Liver (tissue), 9 donors: ENCODE results near the gene CEP20. TPM values are rescaled to one million over a fixed set of nuclear protein-coding genes. Genes with fewer than 3 reads are reported as not detected.

Experiments used
- DNase-seq: peaks from one replicate; pipeline ENCODE4 v3.0.0-alpha.2; 2017; ENCODE audit warnings: low spot score
- H3K27ac ChIP-seq, 2 donors: one replicate each; pipeline ENCODE4 v1.7.0; 2013; ENCODE audit warnings: inconsistent platforms in 2 of 2, low read length in 2 of 2, control low read depth in 1 of 2, low read depth in 1 of 2, mild to moderate bottlenecking in 1 of 2
- H3K27me3 ChIP-seq, 4 donors: one replicate each; pipeline versions ENCODE4 v1.6.1 to v1.7.0; 2013; ENCODE audit warnings: low read length in 3 of 4, inconsistent platforms in 1 of 4, mild to moderate bottlenecking in 1 of 4, moderate library complexity in 1 of 4; ENCODE audit not compliant: control insufficient read depth in 4 of 4, insufficient read depth in 4 of 4
- H3K36me3 ChIP-seq, 4 donors: one replicate each; pipeline versions ENCODE4 v1.6.1 to v1.7.0; 2013; ENCODE audit warnings: low read length in 3 of 4, mild to moderate bottlenecking in 3 of 4, low read depth in 1 of 4, moderate library complexity in 1 of 4; ENCODE audit not compliant: control insufficient read depth in 4 of 4, insufficient read depth in 3 of 4
- H3K4me1 ChIP-seq, 4 donors: one replicate each; pipeline versions ENCODE4 v1.6.1 to v1.7.0; 2013; ENCODE audit warnings: low read length in 3 of 4, mild to moderate bottlenecking in 3 of 4, moderate library complexity in 1 of 4; ENCODE audit not compliant: control insufficient read depth in 4 of 4, insufficient read depth in 4 of 4
- H3K4me3 ChIP-seq, 3 donors: one replicate each; pipeline versions ENCODE4 v1.6.1 to v1.7.0; 2013; ENCODE audit warnings: low read length in 3 of 3, control low read depth in 1 of 3, low read depth in 1 of 3, mild to moderate bottlenecking in 1 of 3
- H3K9ac ChIP-seq, 2 donors: one replicate each; pipeline ENCODE4 v1.7.0; 2013; ENCODE audit warnings: low read length in 2 of 2, mild to moderate bottlenecking in 2 of 2, moderate library complexity in 2 of 2, control low read depth in 1 of 2, low read depth in 1 of 2
- H3K9me3 ChIP-seq, 4 donors: one replicate each; pipeline versions ENCODE4 v1.6.1 to v1.7.0; 2013; ENCODE audit warnings: low read length in 3 of 4; ENCODE audit not compliant: control insufficient read depth in 4 of 4
- EGR1 ChIP-seq, 2 donors: IDR thresholded peaks; 2 replicates each; pipeline ENCODE4 v1.6.1; 2016 to 2018; ENCODE audit warnings: antibody characterized with exemption in 2 of 2, low read depth in 2 of 2
- FOXA1 ChIP-seq: IDR thresholded peaks from 2 replicates; pipeline ENCODE4 v1.6.1; 2016; ENCODE audit warnings: antibody characterized with exemption
- FOXA2 ChIP-seq: IDR thresholded peaks from 2 replicates; pipeline ENCODE4 v1.6.1; 2016; ENCODE audit warnings: antibody characterized with exemption
- GABPA ChIP-seq, 2 donors: IDR thresholded peaks in 1 of 2; conservative IDR thresholded peaks in 1 of 2; 2 replicates each; pipeline ENCODE4 v1.6.1; 2016; ENCODE audit warnings: antibody characterized with exemption in 2 of 2, mild to moderate bottlenecking in 1 of 2, moderate library complexity in 1 of 2
- HNF4A ChIP-seq, 2 donors: conservative IDR thresholded peaks; 2 replicates each; pipeline ENCODE4 v1.6.1; 2016; ENCODE audit warnings: antibody characterized with exemption in 2 of 2, mild to moderate bottlenecking in 2 of 2
- HNF4G ChIP-seq: IDR thresholded peaks from 2 replicates; pipeline ENCODE4 v1.6.1; 2016; ENCODE audit warnings: antibody characterized with exemption
- JUND ChIP-seq, 2 donors: IDR thresholded peaks; 2 replicates each; pipeline ENCODE4 v1.6.1; 2016; ENCODE audit warnings: antibody characterized with exemption in 2 of 2
- NR2F2 ChIP-seq: IDR thresholded peaks from 2 replicates; pipeline ENCODE4 v1.6.1; 2016; ENCODE audit warnings: antibody characterized with exemption
- RAD21 ChIP-seq, 2 donors: IDR thresholded peaks; 2 replicates each; pipeline ENCODE4 v1.6.1; 2016; ENCODE audit warnings: antibody characterized with exemption in 2 of 2, mild to moderate bottlenecking in 2 of 2
- RXRA ChIP-seq, 2 donors: IDR thresholded peaks; 2 replicates each; pipeline ENCODE4 v1.6.1; 2017 to 2018; ENCODE audit warnings: antibody characterized with exemption in 2 of 2, mild to moderate bottlenecking in 1 of 2
- SP1 ChIP-seq: IDR thresholded peaks from 2 replicates; pipeline ENCODE4 v1.6.1; 2018; ENCODE audit warnings: antibody characterized with exemption, mild to moderate bottlenecking
- TAF1 ChIP-seq: conservative IDR thresholded peaks from 2 replicates; pipeline ENCODE4 v1.6.1; 2016; ENCODE audit warnings: antibody characterized with exemption, mild to moderate bottlenecking
- YY1 ChIP-seq: IDR thresholded peaks from 2 replicates; pipeline ENCODE4 v1.6.1; 2016; ENCODE audit warnings: antibody characterized with exemption, mild to moderate bottlenecking
- WGBS: extraction: QIAGEN DNeasy Blood & Tissue Kit; methylation state at CpG from one replicate; pipeline ENCODE4 v1.1.7; 2013; 5-methylcytosine and 5-hydroxymethylcytosine counted together
- polyA plus RNA-seq, 2 donors: library from polyadenylated mRNA; stranded (reverse) in 1 of 2; unstranded in 1 of 2; fragments of 200-250 nt in 1 of 2; fragments of >200 nt in 1 of 2; fragmentation: Nextera tagmentation in 1 of 2; extraction: Ambion mirVana in 1 of 2; gene quantifications; one replicate each; pipeline versions ENCODE4 v1.2.1 to v1.2.3, GENCODE V29; 2013 to 2015
- total RNA-seq, 2 donors: library from RNA; depleted of rRNA; stranded (reverse); fragments of >200 nt; gene quantifications; one replicate each; pipeline ENCODE4 v1.2.3, GENCODE V29; 2014
- TF ChIP-seq, protein P1 (sequence below): IDR thresholded peaks from 2 replicates; pipeline ENCODE4 v1.6.1; 2016; ENCODE audit warnings: antibody characterized with exemption
- TF ChIP-seq, protein P2 (sequence below): fragments of 150-350 bp; IDR thresholded peaks from 2 replicates; pipeline ENCODE4 v1.5.1; 2017; ENCODE audit warnings: improper control_type of control experiment, low read depth, low read length; ENCODE audit not compliant: missing input control
- TF ChIP-seq, protein P3 (sequence below): IDR thresholded peaks from 2 replicates; pipeline ENCODE4 v1.6.1; 2016; ENCODE audit warnings: antibody characterized with exemption
- TF ChIP-seq, protein P4 (sequence below): IDR thresholded peaks from 2 replicates; pipeline ENCODE4 v1.6.1; 2016; ENCODE audit warnings: antibody characterized with exemption
- donor health status: healthy.
- donor health status: healthy.
- donor health status: healthy.
- donor health status: healthy.
- donor health status: healthy.

CEP20 gene
- total and polyA plus RNA-seq, 4 donors: 10.7 to 19.2 (median 13.3) TPM

DNA sequence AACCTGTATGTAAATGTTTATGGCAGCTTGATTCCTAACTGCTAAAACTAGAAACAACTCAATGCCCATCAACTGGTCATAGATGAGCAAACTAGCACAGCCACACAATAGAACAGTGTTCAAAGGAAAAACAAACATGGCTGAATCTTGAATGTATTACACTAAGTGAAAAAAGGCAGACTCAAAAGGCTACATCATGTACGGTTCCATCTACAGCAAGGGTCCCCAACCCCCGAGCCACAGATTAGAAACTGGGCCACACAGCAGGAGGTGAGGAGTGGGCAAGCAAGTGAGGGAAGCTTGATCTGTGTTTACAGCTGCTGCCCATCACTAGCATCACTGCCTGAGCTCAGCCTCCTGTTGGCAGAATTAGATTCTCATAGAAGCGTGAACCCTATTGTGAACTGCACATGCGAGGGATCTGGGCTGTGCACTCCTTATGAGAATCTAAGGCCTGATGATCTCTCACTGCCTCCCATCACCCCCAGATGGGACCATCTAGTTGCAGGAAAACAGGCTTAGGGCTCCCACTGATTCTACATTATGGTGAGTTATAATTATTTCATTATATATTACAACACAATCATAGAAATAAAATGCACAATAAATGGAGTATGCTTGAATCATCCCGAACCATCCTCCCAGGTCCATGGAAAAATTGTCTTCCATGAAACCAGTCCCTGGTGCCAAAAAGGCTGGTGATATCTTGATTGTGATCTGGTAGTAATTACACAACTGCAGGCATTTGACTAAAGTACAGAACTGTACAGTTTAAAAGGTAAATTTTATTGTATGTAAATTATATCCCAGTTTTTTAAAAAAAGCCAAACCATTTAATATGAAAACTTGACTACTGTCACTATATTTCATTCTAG is 7.7 kb downstream of the CEP20 start:
- 83% methylated on average over 5 of the region's 5 CpGs for WGBS
- no peak for TF ChIP-seq NR2F2
- no peak for TF ChIP-seq FOXA2
- TF ChIP-seq RXRA (IDR thresholded peaks at IDR 0.05): no peak
- TF ChIP-seq SP1: no peak
- TF ChIP-seq, protein P1, sequence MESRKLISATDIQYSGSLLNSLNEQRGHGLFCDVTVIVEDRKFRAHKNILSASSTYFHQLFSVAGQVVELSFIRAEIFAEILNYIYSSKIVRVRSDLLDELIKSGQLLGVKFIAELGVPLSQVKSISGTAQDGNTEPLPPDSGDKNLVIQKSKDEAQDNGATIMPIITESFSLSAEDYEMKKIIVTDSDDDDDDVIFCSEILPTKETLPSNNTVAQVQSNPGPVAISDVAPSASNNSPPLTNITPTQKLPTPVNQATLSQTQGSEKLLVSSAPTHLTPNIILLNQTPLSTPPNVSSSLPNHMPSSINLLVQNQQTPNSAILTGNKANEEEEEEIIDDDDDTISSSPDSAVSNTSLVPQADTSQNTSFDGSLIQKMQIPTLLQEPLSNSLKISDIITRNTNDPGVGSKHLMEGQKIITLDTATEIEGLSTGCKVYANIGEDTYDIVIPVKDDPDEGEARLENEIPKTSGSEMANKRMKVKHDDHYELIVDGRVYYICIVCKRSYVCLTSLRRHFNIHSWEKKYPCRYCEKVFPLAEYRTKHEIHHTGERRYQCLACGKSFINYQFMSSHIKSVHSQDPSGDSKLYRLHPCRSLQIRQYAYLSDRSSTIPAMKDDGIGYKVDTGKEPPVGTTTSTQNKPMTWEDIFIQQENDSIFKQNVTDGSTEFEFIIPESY: no peak
- TF ChIP-seq YY1: no peak
- TF ChIP-seq JUND (IDR thresholded peaks at IDR 0.05): no peak
- TF ChIP-seq, protein P2, sequence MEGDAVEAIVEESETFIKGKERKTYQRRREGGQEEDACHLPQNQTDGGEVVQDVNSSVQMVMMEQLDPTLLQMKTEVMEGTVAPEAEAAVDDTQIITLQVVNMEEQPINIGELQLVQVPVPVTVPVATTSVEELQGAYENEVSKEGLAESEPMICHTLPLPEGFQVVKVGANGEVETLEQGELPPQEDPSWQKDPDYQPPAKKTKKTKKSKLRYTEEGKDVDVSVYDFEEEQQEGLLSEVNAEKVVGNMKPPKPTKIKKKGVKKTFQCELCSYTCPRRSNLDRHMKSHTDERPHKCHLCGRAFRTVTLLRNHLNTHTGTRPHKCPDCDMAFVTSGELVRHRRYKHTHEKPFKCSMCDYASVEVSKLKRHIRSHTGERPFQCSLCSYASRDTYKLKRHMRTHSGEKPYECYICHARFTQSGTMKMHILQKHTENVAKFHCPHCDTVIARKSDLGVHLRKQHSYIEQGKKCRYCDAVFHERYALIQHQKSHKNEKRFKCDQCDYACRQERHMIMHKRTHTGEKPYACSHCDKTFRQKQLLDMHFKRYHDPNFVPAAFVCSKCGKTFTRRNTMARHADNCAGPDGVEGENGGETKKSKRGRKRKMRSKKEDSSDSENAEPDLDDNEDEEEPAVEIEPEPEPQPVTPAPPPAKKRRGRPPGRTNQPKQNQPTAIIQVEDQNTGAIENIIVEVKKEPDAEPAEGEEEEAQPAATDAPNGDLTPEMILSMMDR: no peak
- TF ChIP-seq TAF1: no peak
- TF ChIP-seq FOXA1: no peak
- TF ChIP-seq GABPA (IDR thresholded peaks at IDR 0.05 in 1 of 2, conservative IDR thresholded peaks at IDR 0.05 in 1 of 2): no peak
- no peak for TF ChIP-seq HNF4A (conservative IDR thresholded peaks at IDR 0.05)
- TF ChIP-seq RAD21 (IDR thresholded peaks at IDR 0.05): no peak
- no peak for TF ChIP-seq EGR1 (IDR thresholded peaks at IDR 0.05; ENCODE audit: low read depth in 2 of 2)
- TF ChIP-seq, protein P3, sequence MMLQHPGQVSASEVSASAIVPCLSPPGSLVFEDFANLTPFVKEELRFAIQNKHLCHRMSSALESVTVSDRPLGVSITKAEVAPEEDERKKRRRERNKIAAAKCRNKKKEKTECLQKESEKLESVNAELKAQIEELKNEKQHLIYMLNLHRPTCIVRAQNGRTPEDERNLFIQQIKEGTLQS: no peak
- Histone ChIP-seq H3K9ac (no peak overlapping the region), H3K9me3 (no peaks in the 10 kb centered on the region), H3K4me1 (no peaks in the 10 kb centered on the region), H3K27ac (no peak overlapping the region), H3K4me3 (no peak overlapping the region), H3K27me3 (no peaks in the 10 kb centered on the region), H3K36me3 (peaks cover 6 to 23% (median 15%) of the 10 kb centered on the region in 4 donors)
- no peak for DNase-seq

DNA sequence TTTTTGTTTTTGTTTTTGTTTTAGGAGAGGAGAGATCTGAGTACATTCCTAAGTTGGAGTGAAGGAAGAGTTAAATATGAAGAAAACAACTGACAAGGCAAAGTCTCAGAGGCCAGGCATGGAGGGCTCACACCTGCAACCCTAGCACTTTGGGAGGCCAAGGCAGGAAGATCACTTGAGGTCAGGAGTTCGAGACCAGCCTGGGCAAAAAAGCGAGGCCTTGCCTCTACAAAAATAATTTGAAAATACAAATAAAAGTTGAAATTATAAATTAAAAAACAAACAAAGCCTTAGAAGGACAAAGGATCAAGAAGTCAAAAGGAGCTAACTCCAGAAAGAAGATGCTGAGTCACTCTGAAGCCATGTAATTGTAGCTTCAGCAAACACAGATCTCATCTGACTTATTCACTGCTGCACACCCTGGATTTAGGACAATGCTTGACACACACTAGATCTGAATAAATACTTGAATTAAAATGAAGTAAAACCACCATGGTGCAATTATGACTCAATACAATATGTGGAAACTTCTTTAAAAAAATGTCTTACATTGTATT is 9.1 kb downstream of the CEP20 start:
- TF ChIP-seq RXRA (IDR thresholded peaks at IDR 0.05): no peak
- TF ChIP-seq FOXA1: no peak
- no peak for TF ChIP-seq FOXA2
- TF ChIP-seq TAF1: no peak
- no peak for TF ChIP-seq RAD21 (IDR thresholded peaks at IDR 0.05)
- TF ChIP-seq, protein P2: no peak
- TF ChIP-seq HNF4G: no peak
- TF ChIP-seq, protein P1: no peak
- TF ChIP-seq, protein P4, sequence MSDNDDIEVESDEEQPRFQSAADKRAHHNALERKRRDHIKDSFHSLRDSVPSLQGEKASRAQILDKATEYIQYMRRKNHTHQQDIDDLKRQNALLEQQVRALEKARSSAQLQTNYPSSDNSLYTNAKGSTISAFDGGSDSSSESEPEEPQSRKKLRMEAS: no peak
- no peak for TF ChIP-seq JUND (IDR thresholded peaks at IDR 0.05)
- H3K27me3 ChIP-seq: no peaks in the 10 kb centered on the region
- H3K4me1 ChIP-seq: no peaks in the 10 kb centered on the region
- 94% methylated on average over 2 of the region's 2 CpGs for WGBS
- H3K9me3 ChIP-seq: no peaks in the 10 kb centered on the region
- no peak overlapping the region for H3K9ac ChIP-seq
- DNase-seq: no peak
- H3K27ac ChIP-seq: no peak overlapping the region
- H3K36me3 ChIP-seq: peaks cover 6 to 23% (median 14%) of the 10 kb centered on the region in 4 donors
- H3K4me3 ChIP-seq: no peak overlapping the region
